Muscle of leg (tissue), 11 donors: ENCODE results near the gene MAP3K8. TPM values are rescaled to one million over a fixed set of nuclear protein-coding genes. Genes with fewer than 3 reads are reported as not detected.
"Not testable (repeated sequence)": the region's sequence is repeated elsewhere in the genome, so short reads cannot be mapped to it uniquely, and the experiment has no call there.

Experiments used
- DNase-seq: peaks from one replicate; pipeline ENCODE4 v3.0.0; 2013
- H3K27ac ChIP-seq: one replicate; pipeline ENCODE4 v1.5.1; 2013; ENCODE audit warnings: mild to moderate bottlenecking, low read length, control low read depth
- H3K27me3 ChIP-seq: one replicate; pipeline ENCODE4 v1.6.1; 2013; ENCODE audit warnings: low read length; ENCODE audit not compliant: control insufficient read depth, insufficient read depth
- H3K36me3 ChIP-seq: one replicate; pipeline ENCODE4 v1.6.1; 2013; ENCODE audit warnings: low read length; ENCODE audit not compliant: control insufficient read depth, insufficient read depth
- H3K4me1 ChIP-seq: one replicate; pipeline ENCODE4 v1.6.1; 2013; ENCODE audit warnings: low read length; ENCODE audit not compliant: control insufficient read depth, insufficient read depth
- H3K4me3 ChIP-seq: one replicate; pipeline ENCODE4 v1.5.1; 2013; ENCODE audit warnings: low read length, control low read depth
- H3K9me3 ChIP-seq: replicated peaks from 2 replicates; pipeline ENCODE4 v1.6.1; 2013; ENCODE audit warnings: low read depth, low read length; ENCODE audit not compliant: control insufficient read depth
- WGBS: methylation state at CpG from one replicate; pipeline ENCODE4 v1.1.5; 2013; ENCODE audit warnings: missing lambda C conversion rate; ENCODE audit not compliant: insufficient coverage; 5-methylcytosine and 5-hydroxymethylcytosine counted together
- polyA plus RNA-seq, 8 donors: library from polyadenylated mRNA; unstranded; fragments of 120-200 nt; gene quantifications; one replicate each; pipeline versions ENCODE4 v1.2.1 to v1.2.3, GENCODE V29; 2013; ENCODE audit warnings: inconsistent platforms in 1 of 8, low replicate concordance in 1 of 8; ENCODE audit not compliant: insufficient read length in 8 of 8, insufficient read depth in 1 of 8
- total RNA-seq: library from RNA; stranded (reverse); fragments of 120-200 nt; gene quantifications from one replicate; pipeline ENCODE4 v1.2.4, GENCODE V29; 2013

MAP3K8 gene
- total and polyA plus RNA-seq, 9 donors, result 2.0 to 5.0 (median 3.5) TPM

- peaks cover 45% of the 10 kb centered on the region for H3K4me1 ChIP-seq
- DNase-seq, result peak; percentile 88
- peak overlapping the region; percentile 97 for H3K27ac ChIP-seq
Observed at GRCh38 chr10:30434273-30435072, 489 bp downstream of the MAP3K8 start.

GRCh38 chr10:30435073-30435422 is 1.1 kb downstream of the MAP3K8 start:
- Histone ChIP-seq H3K36me3 (peaks cover 8% of the 10 kb centered on the region), H3K4me3 (peak overlapping the region; percentile 90), H3K4me1 (peaks cover 45% of the 10 kb centered on the region), H3K27me3 (peaks cover 2% of the 10 kb centered on the region), H3K9me3 (no peaks in the 10 kb centered on the region), H3K27ac (peak overlapping the region; percentile 97)
- 8% methylated on average over 13 of the region's 13 CpGs for WGBS
- DNase-seq, result peak; percentile 70

More at GRCh38 chr10:30434273-30435072, 489 bp downstream of the MAP3K8 start:
- Histone ChIP-seq H3K4me3 (peak overlapping the region; percentile 90), H3K36me3 (peaks cover 8% of the 10 kb centered on the region), H3K9me3 (no peaks in the 10 kb centered on the region), H3K27me3 (peaks cover 2% of the 10 kb centered on the region)
- under 1% methylated on average over 47 of the region's 56 CpGs for WGBS

GRCh38 chr10:30435499-30436167 is 1.6 kb downstream of the MAP3K8 start:
- not testable (repeated sequence) for H3K36me3 ChIP-seq, H3K9me3 ChIP-seq, H3K27me3 ChIP-seq
- Histone ChIP-seq H3K4me3 (peak overlapping the region; percentile 90), H3K27ac (peak overlapping the region; percentile 97), H3K4me1 (peaks cover 45% of the 10 kb centered on the region)
- no CpG with 5 or more reads among the region's 15 CpGs for WGBS
- DNase-seq, result peak; percentile 70

- Histone ChIP-seq H3K9me3 (no peaks in the 10 kb centered on the region), H3K4me1 (peaks cover 44% of the 10 kb centered on the region), H3K27me3 (peaks cover 2% of the 10 kb centered on the region), H3K27ac (peak overlapping the region; percentile 76), H3K36me3 (peaks cover 8% of the 10 kb centered on the region), H3K4me3 (peak overlapping the region; percentile 16)
- WGBS, result no CpG with 5 or more reads among the region's 7 CpGs
- peak; percentile 85 for DNase-seq
Observed at GRCh38 chr10:30436191-30436611, 2.2 kb downstream of the MAP3K8 start.

- DNase-seq, result peak; percentile 49
- Histone ChIP-seq H3K4me3 (peak overlapping the region; percentile 10), H3K27ac (peak overlapping the region; percentile 76), H3K4me1 (peaks cover 40% of the 10 kb centered on the region), H3K27me3 (peaks cover under 1% of the 10 kb centered on the region), H3K9me3 (no peaks in the 10 kb centered on the region), H3K36me3 (peaks cover 8% of the 10 kb centered on the region)
- no CpG with 5 or more reads among the region's 3 CpGs for WGBS
Observed at GRCh38 chr10:30436671-30437030, 2.7 kb downstream of the MAP3K8 start.

GRCh38 chr10:30437031-30437841 is 3.3 kb downstream of the MAP3K8 start:
- Histone ChIP-seq H3K9me3 (no peaks in the 10 kb centered on the region), H3K27ac (peak overlapping the region; percentile 76), H3K4me3 (peak overlapping the region; percentile 10), H3K27me3 (no peaks in the 10 kb centered on the region), H3K36me3 (peaks cover 10% of the 10 kb centered on the region), H3K4me1 (peaks cover 37% of the 10 kb centered on the region)
- peak; percentile 66 for DNase-seq
- WGBS, result 31% methylated on average over 10 of the region's 13 CpGs

- 20% methylated on average over 2 of the region's 5 CpGs for WGBS
Observed at GRCh38 chr10:30438021-30438850, 4.3 kb downstream of the MAP3K8 start.

GRCh38 chr10:30439931-30440330 is 5.9 kb downstream of the MAP3K8 start:
- peaks cover 23% of the 10 kb centered on the region for H3K4me1 ChIP-seq
- 92% methylated on average over 2 of the region's 3 CpGs for WGBS
- H3K27me3 ChIP-seq, result no peaks in the 10 kb centered on the region
- no peaks in the 10 kb centered on the region for H3K9me3 ChIP-seq
- H3K27ac ChIP-seq, result no peak overlapping the region
- H3K36me3 ChIP-seq, result peaks cover 10% of the 10 kb centered on the region
- H3K4me3 ChIP-seq, result no peak overlapping the region
- DNase-seq, result no peak

More at GRCh38 chr10:30438021-30438850, 4.3 kb downstream of the MAP3K8 start:
- H3K4me3 ChIP-seq, result peak overlapping the region; percentile 0
- H3K9me3 ChIP-seq, result no peaks in the 10 kb centered on the region
- peak; percentile 82 for DNase-seq
- H3K36me3 ChIP-seq, result peaks cover 10% of the 10 kb centered on the region
- peak overlapping the region; percentile 76 for H3K27ac ChIP-seq
- peaks cover 30% of the 10 kb centered on the region for H3K4me1 ChIP-seq
- H3K27me3 ChIP-seq, result no peaks in the 10 kb centered on the region

- peaks cover 21% of the 10 kb centered on the region for H3K4me1 ChIP-seq
- no peak for DNase-seq
- H3K9me3 ChIP-seq, result no peaks in the 10 kb centered on the region
- no peak overlapping the region for H3K27ac ChIP-seq
- H3K27me3 ChIP-seq, result no peaks in the 10 kb centered on the region
- peaks cover 8% of the 10 kb centered on the region for H3K36me3 ChIP-seq
- WGBS, result 53% methylated on average over 3 of the region's 4 CpGs
- no peak overlapping the region for H3K4me3 ChIP-seq
Observed at GRCh38 chr10:30442019-30442606, 8.1 kb downstream of the MAP3K8 start.
